ENCODE measurements around the gene PMEPA1.

DNA sequence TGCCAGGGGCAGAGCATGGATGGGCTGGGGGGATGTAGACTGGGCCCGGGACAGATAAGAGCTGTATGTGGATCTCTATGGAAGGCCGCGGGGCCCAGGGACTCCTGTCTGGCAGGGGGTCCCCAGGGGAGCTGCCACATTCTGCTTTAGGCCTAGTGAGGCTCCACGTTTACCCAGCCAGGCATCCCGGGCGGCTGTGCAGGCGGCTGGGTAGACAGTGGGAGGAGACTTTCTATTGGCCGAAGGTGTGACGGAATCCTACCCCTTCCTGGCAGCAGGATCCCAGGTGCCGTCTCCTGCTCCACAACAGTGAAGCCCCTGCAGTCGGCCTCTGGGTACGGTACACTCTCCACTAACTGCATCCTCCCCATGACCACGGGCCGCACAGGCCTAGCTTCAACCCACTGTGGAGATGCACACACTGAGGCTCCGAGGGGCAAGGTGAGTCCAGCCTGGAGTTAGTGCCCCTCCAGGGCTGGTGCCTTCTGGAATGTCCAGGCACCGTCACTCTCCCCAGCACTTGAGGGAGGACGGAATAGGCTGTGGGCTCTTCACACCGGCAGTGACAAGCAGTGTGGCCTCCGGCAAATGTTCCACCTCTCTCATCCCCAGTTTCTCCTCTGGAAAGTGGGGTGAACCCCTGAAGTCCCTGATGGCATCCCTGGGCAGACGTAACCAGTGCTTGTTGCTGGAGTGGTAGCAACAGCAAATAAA is 52.8 kb downstream of the PMEPA1 start:
- TF ChIP-seq, protein P1, sequence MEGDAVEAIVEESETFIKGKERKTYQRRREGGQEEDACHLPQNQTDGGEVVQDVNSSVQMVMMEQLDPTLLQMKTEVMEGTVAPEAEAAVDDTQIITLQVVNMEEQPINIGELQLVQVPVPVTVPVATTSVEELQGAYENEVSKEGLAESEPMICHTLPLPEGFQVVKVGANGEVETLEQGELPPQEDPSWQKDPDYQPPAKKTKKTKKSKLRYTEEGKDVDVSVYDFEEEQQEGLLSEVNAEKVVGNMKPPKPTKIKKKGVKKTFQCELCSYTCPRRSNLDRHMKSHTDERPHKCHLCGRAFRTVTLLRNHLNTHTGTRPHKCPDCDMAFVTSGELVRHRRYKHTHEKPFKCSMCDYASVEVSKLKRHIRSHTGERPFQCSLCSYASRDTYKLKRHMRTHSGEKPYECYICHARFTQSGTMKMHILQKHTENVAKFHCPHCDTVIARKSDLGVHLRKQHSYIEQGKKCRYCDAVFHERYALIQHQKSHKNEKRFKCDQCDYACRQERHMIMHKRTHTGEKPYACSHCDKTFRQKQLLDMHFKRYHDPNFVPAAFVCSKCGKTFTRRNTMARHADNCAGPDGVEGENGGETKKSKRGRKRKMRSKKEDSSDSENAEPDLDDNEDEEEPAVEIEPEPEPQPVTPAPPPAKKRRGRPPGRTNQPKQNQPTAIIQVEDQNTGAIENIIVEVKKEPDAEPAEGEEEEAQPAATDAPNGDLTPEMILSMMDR (IDR thresholded peaks at IDR 0.05; ENCODE audit: low read depth, low read length, missing input control), result no peak
- TF ChIP-seq RAD21 (IDR thresholded peaks at IDR 0.05), result no peak
- TF ChIP-seq, protein P2, sequence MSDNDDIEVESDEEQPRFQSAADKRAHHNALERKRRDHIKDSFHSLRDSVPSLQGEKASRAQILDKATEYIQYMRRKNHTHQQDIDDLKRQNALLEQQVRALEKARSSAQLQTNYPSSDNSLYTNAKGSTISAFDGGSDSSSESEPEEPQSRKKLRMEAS (IDR thresholded peaks at IDR 0.05), result no peak
